Muscle of leg (tissue), 11 donors: Measurements from ENCODE around the gene BEST2. TPM values are rescaled to one million over a fixed set of nuclear protein-coding genes. Genes with fewer than 3 reads are reported as not detected.

Experiments
- DNase-seq: peaks from one replicate; pipeline ENCODE4 v3.0.0; 2013
- H3K27ac ChIP-seq: one replicate; pipeline ENCODE4 v1.5.1; 2013; ENCODE audit warnings: mild to moderate bottlenecking, low read length, control low read depth
- H3K27me3 ChIP-seq: one replicate; pipeline ENCODE4 v1.6.1; 2013; ENCODE audit warnings: low read length; ENCODE audit not compliant: control insufficient read depth, insufficient read depth
- H3K36me3 ChIP-seq: one replicate; pipeline ENCODE4 v1.6.1; 2013; ENCODE audit warnings: low read length; ENCODE audit not compliant: control insufficient read depth, insufficient read depth
- H3K4me1 ChIP-seq: one replicate; pipeline ENCODE4 v1.6.1; 2013; ENCODE audit warnings: low read length; ENCODE audit not compliant: control insufficient read depth, insufficient read depth
- H3K4me3 ChIP-seq: one replicate; pipeline ENCODE4 v1.5.1; 2013; ENCODE audit warnings: low read length, control low read depth
- H3K9me3 ChIP-seq: replicated peaks from 2 replicates; pipeline ENCODE4 v1.6.1; 2013; ENCODE audit warnings: low read depth, low read length; ENCODE audit not compliant: control insufficient read depth
- WGBS: methylation state at CpG from one replicate; pipeline ENCODE4 v1.1.5; 2013; ENCODE audit warnings: missing lambda C conversion rate; ENCODE audit not compliant: insufficient coverage; 5-methylcytosine and 5-hydroxymethylcytosine counted together
- polyA plus RNA-seq, 8 donors: library from polyadenylated mRNA; unstranded; fragments of 120-200 nt; gene quantifications; one replicate each; pipeline versions ENCODE4 v1.2.1 to v1.2.3, GENCODE V29; 2013; ENCODE audit warnings: inconsistent platforms in 1 of 8, low replicate concordance in 1 of 8; ENCODE audit not compliant: insufficient read length in 8 of 8, insufficient read depth in 1 of 8
- total RNA-seq: library from RNA; stranded (reverse); fragments of 120-200 nt; gene quantifications from one replicate; pipeline ENCODE4 v1.2.4, GENCODE V29; 2013

BEST2 gene
- total and polyA plus RNA-seq, 9 donors: 0.13 to 0.16 TPM; not detected in 7

GRCh38 chr19:12778905-12779161 is 27.2 kb downstream of the BEST2 start:
- WGBS: 3% methylated on average over 5 of the region's 6 CpGs
- no peaks in the 10 kb centered on the region for H3K27me3 ChIP-seq
- peak overlapping the region; percentile 99 for H3K27ac ChIP-seq
- no peak for DNase-seq
- peak overlapping the region; percentile 70 for H3K4me3 ChIP-seq
- peaks cover 59% of the 10 kb centered on the region for H3K4me1 ChIP-seq
- H3K36me3 ChIP-seq: no peaks in the 10 kb centered on the region
- H3K9me3 ChIP-seq: no peaks in the 10 kb centered on the region

GRCh38 chr19:12779162-12779993 is 27.8 kb downstream of the BEST2 start:
- peak overlapping the region; percentile 99 for H3K27ac ChIP-seq
- H3K27me3 ChIP-seq: no peaks in the 10 kb centered on the region
- H3K9me3 ChIP-seq: no peaks in the 10 kb centered on the region
- peak; percentile 91 for DNase-seq
- peak overlapping the region; percentile 70 for H3K4me3 ChIP-seq
- 20% methylated on average over 7 of the region's 15 CpGs for WGBS
- H3K4me1 ChIP-seq: peaks cover 64% of the 10 kb centered on the region
- H3K36me3 ChIP-seq: no peaks in the 10 kb centered on the region

GRCh38 chr19:12782174-12782423 is 30.5 kb downstream of the BEST2 start:
- H3K27ac ChIP-seq: peak overlapping the region; percentile 90
- no peak for DNase-seq
- H3K4me3 ChIP-seq: peak overlapping the region; percentile 56
- peaks cover 81% of the 10 kb centered on the region for H3K4me1 ChIP-seq
- no peaks in the 10 kb centered on the region for H3K36me3 ChIP-seq
- no peaks in the 10 kb centered on the region for H3K27me3 ChIP-seq
- WGBS: 0% methylated on average over 8 of the region's 12 CpGs
- H3K9me3 ChIP-seq: no peaks in the 10 kb centered on the region

GRCh38 chr19:12782424-12783290 is 31.1 kb downstream of the BEST2 start:
- Histone ChIP-seq H3K27ac (peak overlapping the region; percentile 90), H3K4me1 (peaks cover 82% of the 10 kb centered on the region), H3K27me3 (no peaks in the 10 kb centered on the region), H3K9me3 (no peaks in the 10 kb centered on the region), H3K4me3 (peak overlapping the region; percentile 56), H3K36me3 (no peaks in the 10 kb centered on the region)
- under 1% methylated on average over 74 of the region's 88 CpGs for WGBS
- peak; percentile 94 for DNase-seq

- Histone ChIP-seq H3K27me3 (no peaks in the 10 kb centered on the region), H3K9me3 (no peaks in the 10 kb centered on the region), H3K4me1 (peaks cover 81% of the 10 kb centered on the region), H3K4me3 (peak overlapping the region; percentile 56), H3K27ac (peak overlapping the region; percentile 90), H3K36me3 (no peaks in the 10 kb centered on the region)
- DNase-seq: no peak
- 20% methylated on average over 3 of the region's 16 CpGs for WGBS
Observed at GRCh38 chr19:12783291-12783848, 31.8 kb downstream of the BEST2 start.

- 7% methylated on average over 10 of the region's 19 CpGs for WGBS
- H3K27ac ChIP-seq: peak overlapping the region; percentile 90
- peaks cover 81% of the 10 kb centered on the region for H3K4me1 ChIP-seq
- no peaks in the 10 kb centered on the region for H3K9me3 ChIP-seq
- H3K4me3 ChIP-seq: no peak overlapping the region
- no peaks in the 10 kb centered on the region for H3K36me3 ChIP-seq
- no peaks in the 10 kb centered on the region for H3K27me3 ChIP-seq
- no peak for DNase-seq
Observed at GRCh38 chr19:12783849-12784393, 32.3 kb downstream of the BEST2 start.

GRCh38 chr19:12784394-12784870 is 32.8 kb downstream of the BEST2 start:
- no peak for DNase-seq
- H3K4me1 ChIP-seq: peaks cover 81% of the 10 kb centered on the region
- no peaks in the 10 kb centered on the region for H3K9me3 ChIP-seq
- 60% methylated on average over 1 of the region's 10 CpGs for WGBS
- H3K4me3 ChIP-seq: no peak overlapping the region
- H3K27ac ChIP-seq: peak overlapping the region; percentile 90
- H3K36me3 ChIP-seq: no peaks in the 10 kb centered on the region
- no peaks in the 10 kb centered on the region for H3K27me3 ChIP-seq

GRCh38 chr19:12784871-12785430 is 33.4 kb downstream of the BEST2 start:
- no peaks in the 10 kb centered on the region for H3K36me3 ChIP-seq
- 29% methylated on average over 5 of the region's 5 CpGs for WGBS
- H3K9me3 ChIP-seq: no peaks in the 10 kb centered on the region
- peak overlapping the region; percentile 90 for H3K27ac ChIP-seq
- peaks cover 79% of the 10 kb centered on the region for H3K4me1 ChIP-seq
- no peak overlapping the region for H3K4me3 ChIP-seq
- H3K27me3 ChIP-seq: no peaks in the 10 kb centered on the region
- peak; percentile 71 for DNase-seq

- Histone ChIP-seq H3K27me3 (no peaks in the 10 kb centered on the region), H3K36me3 (no peaks in the 10 kb centered on the region), H3K4me3 (no peak overlapping the region), H3K27ac (peak overlapping the region; percentile 90), H3K9me3 (no peaks in the 10 kb centered on the region), H3K4me1 (peaks cover 82% of the 10 kb centered on the region)
- no peak for DNase-seq
- WGBS: 62% methylated on average over 4 of the region's 4 CpGs
Observed at GRCh38 chr19:12785431-12786031, 33.9 kb downstream of the BEST2 start.
